ENCODE data around the gene SPECC1. TPM values are rescaled to one million over a fixed set of nuclear protein-coding genes. Genes with fewer than 3 reads are reported as not detected.

The SPECC1 gene
- total and polyA plus RNA-seq, 2 of the 13 experiments (the other 11 are each of a cell fraction or from before 2014, with no cell fraction given), result 2.3 to 6.9 TPM

DNA sequence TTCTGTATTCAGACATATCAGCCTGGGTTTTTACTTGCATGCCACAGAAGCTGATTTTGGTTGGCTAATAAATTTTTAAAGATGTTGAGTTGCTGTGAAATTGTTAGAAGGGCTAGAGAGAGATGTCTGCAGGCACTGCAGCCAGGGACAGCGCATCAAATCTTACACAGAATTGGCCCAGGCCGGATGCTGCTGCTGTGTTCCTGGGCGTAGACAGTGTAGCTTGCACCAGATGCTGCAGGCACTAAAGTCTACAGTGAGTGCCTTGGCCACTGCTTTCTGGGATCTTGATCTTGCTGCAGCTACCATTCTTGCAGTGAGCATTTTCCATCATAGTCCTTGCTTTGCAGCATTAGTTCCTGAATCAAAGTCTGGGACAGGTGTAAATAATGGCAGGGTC, 169.9 kb downstream of the SPECC1 start:
- Histone ChIP-seq H3K36me3 (replicated peaks in 1 of 2; ENCODE audit: control insufficient read depth in 1 of 2, insufficient read depth in 2 of 2, low read length in 2 of 2) (no peaks in the 10 kb centered on the region), H3K79me2 (ENCODE audit: insufficient read depth, low read length) (no peaks in the 10 kb centered on the region), H3K27me3 (ENCODE audit: control insufficient read depth in 1 of 2, insufficient read depth in 2 of 2, low read length in 2 of 2) (no peaks in the 10 kb centered on the region), H3K4me2 (ENCODE audit: low read depth, low read length) (no peak overlapping the region), H2AFZ (ENCODE audit: low read length) (no peak overlapping the region), H3K9ac (ENCODE audit: insufficient read depth, low read depth, low read length) (no peak overlapping the region), H3K4me1 (ENCODE audit: insufficient read depth, low read length) (no peaks in the 10 kb centered on the region), H3K27ac (ENCODE audit: extremely low read length, insufficient read depth, low read length) (no peak overlapping the region), H3K9me3 (ENCODE audit: low read length) (no peaks in the 10 kb centered on the region), H4K20me1 (ENCODE audit: insufficient read depth, low read length) (no peaks in the 10 kb centered on the region), H3K4me3 (replicated peaks in 1 of 3; ENCODE audit: insufficient read depth in 1 of 3, low read depth in 2 of 3, low read length in 3 of 3) (no peak overlapping the region)
- WGBS (ENCODE audit: low lambda C conversion rate), result 83% methylated on average over 3 of the region's 3 CpGs
- intact Hi-C loops (cut with micrococcal nuclease; ENCODE audit: unreplicated experiment), result no loop called here
- no TSS peak for BruUV-seq (replicated peaks)
- CTCF ChIA-PET (ENCODE audit: low intra/inter-chr PET ratio, low total read pairs), result no interaction called here
- in situ Hi-C loops (cut with HindIII; ENCODE audit: extremely low pct_ligation_motif_present, low pct_unique_long_range_greater_than_20kb), result no loop called here
- DNase-seq (ENCODE audit: low spot score) (no peak), ATAC-seq (no peak), FAIRE-seq (no peak)
- POLR2A ChIA-PET, result no interaction called here
- TF ChIP-seq ZNF550 (CRISPR knock-in tag; IDR thresholded peaks at IDR 0.05; ENCODE audit: borderline replicate concordance) (no peak), MYPOP (CRISPR knock-in tag; IDR thresholded peaks at IDR 0.05) (no peak), PHF21A (CRISPR knock-in tag; IDR thresholded peaks at IDR 0.05) (no peak), ZNF138 (CRISPR knock-in tag; IDR thresholded peaks at IDR 0.05; ENCODE audit: low read depth) (no peak), GZF1 (CRISPR knock-in tag; IDR thresholded peaks at IDR 0.05) (no peak), GRHL1 (CRISPR knock-in tag; conservative IDR thresholded peaks at IDR 0.05) (no peak), ZMAT3 (CRISPR knock-in tag; conservative IDR thresholded peaks at IDR 0.05) (no peak), SALL2 (CRISPR knock-in tag; IDR thresholded peaks at IDR 0.05) (no peak), CENPT (CRISPR knock-in tag; IDR thresholded peaks at IDR 0.05; ENCODE audit: low read depth) (no peak)
- TF ChIP-seq, protein P1, sequence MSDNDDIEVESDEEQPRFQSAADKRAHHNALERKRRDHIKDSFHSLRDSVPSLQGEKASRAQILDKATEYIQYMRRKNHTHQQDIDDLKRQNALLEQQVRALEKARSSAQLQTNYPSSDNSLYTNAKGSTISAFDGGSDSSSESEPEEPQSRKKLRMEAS (IDR thresholded peaks at IDR 0.05), result no peak
- TF ChIP-seq, protein P2, sequence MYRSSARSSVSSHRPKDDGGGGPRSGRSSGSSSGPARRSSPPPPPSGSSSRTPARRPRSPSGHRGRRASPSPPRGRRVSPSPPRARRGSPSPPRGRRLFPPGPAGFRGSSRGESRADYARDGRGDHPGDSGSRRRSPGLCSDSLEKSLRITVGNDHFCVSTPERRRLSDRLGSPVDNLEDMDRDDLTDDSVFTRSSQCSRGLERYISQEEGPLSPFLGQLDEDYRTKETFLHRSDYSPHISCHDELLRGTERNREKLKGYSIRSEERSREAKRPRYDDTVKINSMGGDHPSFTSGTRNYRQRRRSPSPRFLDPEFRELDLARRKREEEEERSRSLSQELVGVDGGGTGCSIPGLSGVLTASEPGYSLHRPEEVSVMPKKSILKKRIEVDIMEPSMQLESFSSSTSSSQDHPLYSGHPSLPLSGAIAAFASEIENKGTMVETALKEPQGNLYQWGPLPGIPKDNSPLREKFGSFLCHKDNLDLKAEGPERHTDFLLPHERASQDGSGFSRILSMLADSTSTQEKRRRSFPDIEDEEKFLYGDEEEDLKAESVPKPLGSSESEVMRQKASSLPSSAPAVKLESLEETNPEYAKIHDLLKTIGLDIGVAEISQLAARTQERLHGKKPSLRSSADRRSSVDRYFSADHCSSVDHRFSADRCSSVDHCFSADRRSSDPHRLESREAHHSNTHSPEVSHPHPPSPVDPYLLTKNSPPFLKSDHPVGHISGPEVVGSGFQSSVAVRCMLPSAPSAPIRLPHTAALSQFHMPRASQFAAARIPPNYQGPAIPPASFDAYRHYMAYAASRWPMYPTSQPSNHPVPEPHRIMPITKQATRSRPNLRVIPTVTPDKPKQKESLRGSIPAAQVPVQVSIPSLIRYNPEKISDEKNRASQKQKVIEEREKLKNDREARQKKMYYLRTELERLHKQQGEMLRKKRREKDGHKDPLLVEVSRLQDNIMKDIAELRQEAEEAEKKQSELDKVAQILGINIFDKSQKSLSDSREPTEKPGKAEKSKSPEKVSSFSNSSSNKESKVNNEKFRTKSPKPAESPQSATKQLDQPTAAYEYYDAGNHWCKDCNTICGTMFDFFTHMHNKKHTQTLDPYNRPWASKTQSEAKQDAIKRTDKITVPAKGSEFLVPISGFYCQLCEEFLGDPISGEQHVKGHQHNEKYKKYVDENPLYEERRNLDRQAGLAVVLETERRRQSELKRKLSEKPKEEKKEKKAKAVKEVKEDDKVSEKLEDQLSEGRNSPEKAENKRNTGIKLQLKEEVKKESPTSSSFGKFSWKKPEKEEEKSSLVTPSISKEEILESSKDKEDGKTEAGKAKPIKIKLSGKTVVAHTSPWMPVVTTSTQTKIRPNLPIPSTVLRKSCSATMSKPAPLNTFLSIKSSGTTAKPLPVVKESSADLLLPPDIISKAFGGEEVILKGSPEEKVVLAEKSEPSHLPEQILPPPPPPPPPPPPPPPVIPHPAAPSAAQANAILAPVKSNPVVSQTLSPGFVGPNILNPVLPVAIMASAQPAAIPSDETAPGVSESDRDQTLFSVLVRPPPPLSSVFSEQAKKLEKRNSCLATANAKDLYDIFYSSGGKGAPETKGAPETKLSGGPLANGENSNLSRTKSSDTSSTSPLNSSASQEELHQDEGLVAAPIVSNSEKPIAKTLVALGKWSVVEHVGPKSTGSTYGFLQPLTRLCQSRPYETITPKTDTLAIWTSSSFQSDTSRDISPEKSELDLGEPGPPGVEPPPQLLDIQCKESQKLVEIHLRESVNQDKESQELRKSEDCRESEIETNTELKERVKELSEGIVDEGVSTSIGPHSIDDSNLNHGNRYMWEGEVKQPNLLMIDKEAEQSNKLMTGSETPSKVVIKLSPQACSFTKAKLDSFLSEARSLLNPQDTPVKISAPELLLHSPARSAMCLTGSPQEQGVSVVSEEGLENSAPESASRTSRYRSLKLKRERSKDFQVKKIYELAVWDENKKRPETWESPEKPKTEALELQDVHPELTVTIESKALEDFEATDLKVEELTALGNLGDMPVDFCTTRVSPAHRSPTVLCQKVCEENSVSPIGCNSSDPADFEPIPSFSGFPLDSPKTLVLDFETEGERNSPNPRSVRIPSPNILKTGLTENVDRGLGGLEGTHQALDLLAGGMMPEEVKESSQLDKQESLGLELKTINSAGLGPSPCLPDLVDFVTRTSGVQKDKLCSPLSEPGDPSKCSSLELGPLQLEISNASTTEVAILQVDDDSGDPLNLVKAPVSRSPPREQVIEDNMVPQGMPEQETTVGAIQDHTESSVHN (CRISPR knock-in tag; IDR thresholded peaks at IDR 0.05), result no peak
